OCI-LY1 (cell line): ENCODE results near the gene TEX52.

ENCODE experiments used
- H2AFZ ChIP-seq: fragments of 200-600 bp; sonication (generic), shearing (Covaris generic); 2 replicates; pipeline ENCODE4 v1.6.0; 2014; ENCODE audit warnings: antibody characterized with exemption, mild to moderate bottlenecking, low read length
- H3F3A ChIP-seq: fragments of 200-600 bp; sonication (generic), shearing (Covaris generic); 2 replicates; pipeline ENCODE4 v1.6.0; 2014; ENCODE audit warnings: mild to moderate bottlenecking, antibody characterized with exemption, low read length, moderate library complexity; ENCODE audit not compliant: insufficient read depth
- H3K27ac ChIP-seq: fragments of 200-600 bp; sonication (generic); 2 replicates; pipeline ENCODE4 v1.5.1; 2014; ENCODE audit warnings: low read length, mixed run types, mild to moderate bottlenecking, low read depth; ENCODE audit not compliant: poor library complexity, severe bottlenecking
- H3K27me3 ChIP-seq: fragments of 200-600 bp; sonication (generic); 2 replicates; pipeline ENCODE4 v1.6.0; 2014; ENCODE audit warnings: antibody characterized with exemption, mild to moderate bottlenecking, low read length, moderate library complexity; ENCODE audit not compliant: insufficient read depth
- H3K36me3 ChIP-seq: fragments of 200-600 bp; sonication (generic); 2 replicates; pipeline ENCODE4 v1.6.1; 2014; ENCODE audit warnings: mild to moderate bottlenecking, antibody characterized with exemption, low read length, moderate library complexity, mixed read lengths; ENCODE audit not compliant: insufficient read depth
- H3K4me1 ChIP-seq: fragments of 200-600 bp; sonication (generic); 2 replicates; pipeline ENCODE4 v1.5.1; 2014; ENCODE audit warnings: mild to moderate bottlenecking, low read length, moderate library complexity; ENCODE audit not compliant: insufficient read depth, severe bottlenecking
- H3K4me2 ChIP-seq: fragments of 200-600 bp; sonication (generic), shearing (Covaris generic); 2 replicates; pipeline ENCODE4 v1.6.1; 2014; ENCODE audit warnings: low read length
- H3K4me3 ChIP-seq: fragments of 200-600 bp; sonication (generic); 2 replicates; pipeline ENCODE4 v1.5.1; 2014; ENCODE audit warnings: low read length, low read depth, mild to moderate bottlenecking, mixed read lengths; ENCODE audit not compliant: poor library complexity, severe bottlenecking
- H3K79me2 ChIP-seq: fragments of 200-600 bp; shearing (Covaris generic); 2 replicates; pipeline ENCODE4 v1.6.1; 2016; ENCODE audit warnings: mixed run types, low read length, mixed read lengths; ENCODE audit not compliant: insufficient read depth
- H3K9ac ChIP-seq: fragments of 200-600 bp; sonication (generic), shearing (Covaris generic); 2 replicates; pipeline ENCODE4 v1.6.1; 2014; ENCODE audit warnings: mild to moderate bottlenecking, low read length, mixed read lengths
- H3K9me2 ChIP-seq: fragments of 200-600 bp; sonication (generic), shearing (Covaris generic); 2 replicates; pipeline ENCODE4 v1.6.1; 2014; ENCODE audit warnings: low read depth, mild to moderate bottlenecking, low read length, mixed read lengths
- H3K9me3 ChIP-seq: fragments of 200-600 bp; shearing (Covaris generic); 2 replicates; pipeline ENCODE4 v1.6.1; 2014; ENCODE audit warnings: low read length, mixed read lengths
- H4K20me1 ChIP-seq: fragments of 200-600 bp; sonication (generic), shearing (Covaris generic); 2 replicates; pipeline ENCODE4 v1.6.0; 2016; ENCODE audit warnings: mild to moderate bottlenecking, low read length; ENCODE audit not compliant: insufficient read depth
- EZH2 ChIP-seq: fragments of 200-600 bp; sonication (generic), shearing (Covaris generic); IDR thresholded peaks from 2 replicates; pipeline ENCODE4 v1.8.0; 2017; ENCODE audit warnings: borderline replicate concordance, mixed run types, mild to moderate bottlenecking, antibody characterized with exemption, low read length, moderate library complexity, mixed read lengths
- TF ChIP-seq, protein P1 (sequence below): fragments of 200-600 bp; sonication (generic), shearing (Covaris generic); IDR thresholded peaks from 2 replicates; pipeline ENCODE4 v1.5.1; 2017; ENCODE audit warnings: mild to moderate bottlenecking, antibody characterized with exemption, low read length, moderate library complexity, mixed read lengths

The TEX52 gene

DNA sequence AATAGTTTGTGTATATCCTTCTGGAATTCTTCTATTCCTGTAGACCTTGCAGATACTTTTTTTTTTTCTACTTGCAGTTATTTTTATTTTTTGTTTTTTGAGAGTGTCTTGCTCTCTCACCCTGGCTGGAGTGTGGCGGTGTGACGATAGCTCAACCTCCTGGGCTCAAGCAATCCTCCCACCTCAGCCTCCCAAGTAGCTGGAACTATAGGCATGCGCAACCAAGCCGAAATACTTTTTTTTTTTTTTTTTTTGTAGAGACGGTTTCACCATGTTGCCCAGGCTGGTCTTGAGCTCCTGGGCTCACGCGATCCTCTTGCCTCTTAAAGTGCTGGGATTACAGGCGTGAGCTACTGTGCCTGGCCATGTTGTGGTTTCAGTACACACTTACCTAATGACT, 43.8 kb upstream of the TEX52 start:
- no peak overlapping the region for H3K4me3 ChIP-seq
- H4K20me1 ChIP-seq = no peaks in the 10 kb centered on the region
- no peaks in the 10 kb centered on the region for H3K36me3 ChIP-seq
- TF ChIP-seq, protein P1, sequence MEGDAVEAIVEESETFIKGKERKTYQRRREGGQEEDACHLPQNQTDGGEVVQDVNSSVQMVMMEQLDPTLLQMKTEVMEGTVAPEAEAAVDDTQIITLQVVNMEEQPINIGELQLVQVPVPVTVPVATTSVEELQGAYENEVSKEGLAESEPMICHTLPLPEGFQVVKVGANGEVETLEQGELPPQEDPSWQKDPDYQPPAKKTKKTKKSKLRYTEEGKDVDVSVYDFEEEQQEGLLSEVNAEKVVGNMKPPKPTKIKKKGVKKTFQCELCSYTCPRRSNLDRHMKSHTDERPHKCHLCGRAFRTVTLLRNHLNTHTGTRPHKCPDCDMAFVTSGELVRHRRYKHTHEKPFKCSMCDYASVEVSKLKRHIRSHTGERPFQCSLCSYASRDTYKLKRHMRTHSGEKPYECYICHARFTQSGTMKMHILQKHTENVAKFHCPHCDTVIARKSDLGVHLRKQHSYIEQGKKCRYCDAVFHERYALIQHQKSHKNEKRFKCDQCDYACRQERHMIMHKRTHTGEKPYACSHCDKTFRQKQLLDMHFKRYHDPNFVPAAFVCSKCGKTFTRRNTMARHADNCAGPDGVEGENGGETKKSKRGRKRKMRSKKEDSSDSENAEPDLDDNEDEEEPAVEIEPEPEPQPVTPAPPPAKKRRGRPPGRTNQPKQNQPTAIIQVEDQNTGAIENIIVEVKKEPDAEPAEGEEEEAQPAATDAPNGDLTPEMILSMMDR = no peak
- no peak for TF ChIP-seq EZH2
- no peak overlapping the region for H3K27ac ChIP-seq
- H3K9ac ChIP-seq = no peak overlapping the region
- no peaks in the 10 kb centered on the region for H3K27me3 ChIP-seq
- H3K9me3 ChIP-seq = no peaks in the 10 kb centered on the region
- H3K9me2 ChIP-seq = no peaks in the 10 kb centered on the region
- no peak overlapping the region for H2AFZ ChIP-seq
- no peaks in the 10 kb centered on the region; the same call in 1 of the 2 replicates for H3F3A ChIP-seq
- H3K79me2 ChIP-seq = no peaks in the 10 kb centered on the region
- H3K4me2 ChIP-seq = no peak overlapping the region
- peaks cover 11% of the 10 kb centered on the region for H3K4me1 ChIP-seq

DNA sequence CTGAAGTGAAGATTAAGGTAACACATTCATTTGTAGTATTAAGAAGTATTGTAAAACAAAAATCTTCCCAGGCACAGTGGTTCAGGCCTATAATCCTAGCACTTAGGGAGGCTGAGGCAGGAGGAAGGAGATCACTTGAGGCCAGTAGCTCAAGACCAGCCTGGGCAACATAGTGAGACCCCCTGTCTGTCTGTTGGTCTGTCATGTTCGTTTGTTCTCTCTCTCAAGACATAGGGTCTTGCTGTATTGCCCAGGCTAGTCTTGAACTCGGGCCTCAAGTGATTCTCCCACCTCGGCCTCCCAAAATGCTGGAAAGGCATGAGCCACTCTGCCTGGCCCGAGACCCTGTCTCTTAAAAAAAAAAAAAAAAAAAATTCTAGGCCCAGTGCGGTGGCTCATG, 40.6 kb upstream of the TEX52 start:
- no peaks in the 10 kb centered on the region; the same call in 1 of the 2 replicates for H3F3A ChIP-seq
- no peak for TF ChIP-seq EZH2
- TF ChIP-seq, protein P1 = no peak
- H3K9ac ChIP-seq = no peak overlapping the region
- H3K9me2 ChIP-seq = no peaks in the 10 kb centered on the region
- no peak overlapping the region for H3K27ac ChIP-seq
- no peaks in the 10 kb centered on the region for H3K9me3 ChIP-seq
- H4K20me1 ChIP-seq = no peaks in the 10 kb centered on the region
- H3K79me2 ChIP-seq = no peaks in the 10 kb centered on the region
- no peak overlapping the region for H3K4me2 ChIP-seq
- no peaks in the 10 kb centered on the region for H3K36me3 ChIP-seq
- no peak overlapping the region for H2AFZ ChIP-seq
- no peak overlapping the region for H3K4me3 ChIP-seq
- no peaks in the 10 kb centered on the region for H3K4me1 ChIP-seq
- H3K27me3 ChIP-seq = no peaks in the 10 kb centered on the region

DNA sequence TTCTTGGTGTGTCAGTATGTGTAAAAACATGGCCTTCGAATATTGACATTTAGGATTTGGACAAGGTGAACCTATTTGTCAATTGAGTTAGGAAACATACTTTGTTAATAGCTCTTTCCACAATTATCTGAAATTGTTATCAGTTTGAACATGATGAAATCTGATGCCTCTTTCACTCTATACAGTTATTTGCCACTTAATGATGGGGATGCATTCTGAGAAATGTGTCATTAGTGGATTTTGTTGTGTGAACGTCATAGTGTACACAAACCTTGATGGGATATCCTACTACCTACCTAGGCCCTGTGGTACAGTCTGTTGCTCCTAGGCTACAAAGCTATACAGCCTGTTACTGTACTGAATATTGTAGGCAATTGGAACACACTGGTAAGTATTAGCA, 38.7 kb upstream of the TEX52 start:
- Histone ChIP-seq H3K4me1 (peaks cover 10% of the 10 kb centered on the region), H3K9ac (no peak overlapping the region), H2AFZ (no peak overlapping the region), H3K9me2 (no peaks in the 10 kb centered on the region), H3K27ac (no peak overlapping the region), H3K36me3 (no peaks in the 10 kb centered on the region), H3K9me3 (no peaks in the 10 kb centered on the region), H3K4me2 (no peak overlapping the region), H3K4me3 (no peak overlapping the region), H3F3A (no peaks in the 10 kb centered on the region; the same call in 1 of the 2 replicates), H4K20me1 (no peaks in the 10 kb centered on the region), H3K79me2 (peaks cover 6% of the 10 kb centered on the region; the same call in 1 of the 2 replicates), H3K27me3 (no peaks in the 10 kb centered on the region)
- TF ChIP-seq, protein P1 = no peak
- TF ChIP-seq EZH2 = no peak
